Thyroid gland (tissue), 4 donors: ENCODE results near the gene MUS81. TPM values are rescaled to one million over a fixed set of nuclear protein-coding genes. Genes with fewer than 3 reads are reported as not detected.

Experiments
- DNase-seq, 2 donors: peaks; one replicate each; pipeline ENCODE4 v3.0.0-alpha.2; 2019
- H3K27ac ChIP-seq, 3 donors: fragments of 200-600 bp; sonication (generic); 1 replicate in 2 of 3; 2 replicates in 1 of 3; pipeline ENCODE4 v1.5.1; 2016 to 2019; ENCODE audit warnings: mild to moderate bottlenecking in 1 of 3, moderate library complexity in 1 of 3
- H3K27me3 ChIP-seq: fragments of 200-600 bp; sonication (generic); one replicate; pipeline ENCODE4 v1.5.1; 2019
- H3K36me3 ChIP-seq, 2 donors: fragments of 200-600 bp; sonication (generic); one replicate each; pipeline ENCODE4 v1.5.1; 2016 to 2019
- H3K4me1 ChIP-seq, 2 donors: fragments of 200-600 bp; sonication (generic); one replicate each; pipeline ENCODE4 v1.5.1; 2017 to 2019
- H3K4me3 ChIP-seq, 3 donors: fragments of 200-600 bp; sonication (generic); replicated peaks in 1 of 3; 1 replicate in 2 of 3; 2 replicates in 1 of 3; pipeline ENCODE4 v1.5.1; 2016; ENCODE audit warnings: mild to moderate bottlenecking in 1 of 3
- H3K9me3 ChIP-seq: fragments of 200-600 bp; sonication (generic); one replicate; pipeline ENCODE4 v1.5.1; 2017
- POLR2A ChIP-seq, 2 donors: fragments of 450-650 bp; IDR thresholded peaks; one replicate each; pipeline ENCODE4 v1.6.1; 2017; ENCODE audit warnings: antibody characterized with exemption in 2 of 2, mild to moderate bottlenecking in 2 of 2, moderate library complexity in 1 of 2
- WGBS, 2 donors: methylation state at CpG; one replicate each; pipeline ENCODE4 v1.1.5; 2017; 5-methylcytosine and 5-hydroxymethylcytosine counted together
- intact Hi-C: fragments of 100-400 bp; cut with DNase I; formaldehyde crosslinking; loops from one replicate; pipeline ENCODE4 v1.15.1; 2023
- total RNA-seq, 4 donors: library from RNA; depleted of rRNA; stranded (reverse); fragments of >200 nt; gene quantifications; one replicate each; pipeline ENCODE4 v1.2.3, GENCODE V29; 2016
- TF ChIP-seq, protein P1 (sequence below), 6 experiments: fragments of 200-600 bp in 3 of 6; fragments of 450-650 bp in 3 of 6; sonication (generic) in 3 of 6; IDR thresholded peaks; one replicate each; pipeline ENCODE4 v1.5.1; 2016 to 2019; ENCODE audit warnings: antibody characterized with exemption in 6 of 6, mild to moderate bottlenecking in 2 of 6, inconsistent platforms in 1 of 6, moderate library complexity in 1 of 6

Gene MUS81
- total RNA-seq, 4 donors from 2014 or later = 31.8 to 61.9 (median 42.5) TPM

DNA sequence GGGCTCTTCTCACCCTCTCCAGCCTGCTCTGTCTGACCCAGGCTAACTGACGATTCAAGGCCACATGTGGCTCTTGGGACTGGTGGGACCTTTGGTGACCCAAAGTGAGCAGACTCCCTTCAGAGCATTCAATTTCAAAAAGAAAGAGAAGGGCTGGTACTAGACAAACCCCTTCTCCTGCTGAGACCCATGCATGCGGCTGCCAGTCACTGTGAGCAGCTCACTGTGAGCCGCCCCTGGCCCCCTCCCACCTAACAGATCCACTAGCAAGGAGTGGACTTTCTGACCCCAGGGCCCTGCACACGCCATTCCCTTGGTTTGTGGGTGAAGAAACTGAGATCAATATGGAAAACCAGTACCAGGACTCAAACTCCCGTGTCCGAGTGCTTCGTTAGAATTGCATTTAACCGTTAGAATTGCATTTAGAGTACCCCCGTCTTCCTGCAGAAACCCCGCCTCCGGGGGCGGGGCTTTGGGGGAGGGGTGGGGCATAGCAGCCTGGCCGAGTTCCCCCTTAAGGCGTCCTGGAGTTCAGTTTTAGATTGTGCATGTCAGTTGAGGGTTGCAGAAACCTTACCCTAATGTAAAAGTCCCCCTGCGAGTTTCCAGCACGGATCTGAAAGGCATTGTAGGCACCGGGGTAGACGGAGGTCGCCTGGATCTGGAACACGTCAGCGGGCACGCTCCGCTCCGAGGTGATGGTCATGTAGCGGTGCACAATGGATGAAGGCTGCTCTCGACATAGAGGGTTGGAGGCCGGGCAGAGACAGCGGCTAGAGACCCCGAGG lies 7.2 kb downstream of the MUS81 start:
- DNase-seq = no peak
- no peaks in the 10 kb centered on the region for H3K9me3 ChIP-seq
- H3K4me3 ChIP-seq = no peak overlapping the region
- peaks cover 40 to 45% of the 10 kb centered on the region in 2 donors for H3K36me3 ChIP-seq
- no peak overlapping the region for H3K27ac ChIP-seq
- H3K27me3 ChIP-seq = no peaks in the 10 kb centered on the region
- 68 to 71% methylated on average over 29 of the region's 29 CpGs for WGBS, 2 donors
- intact Hi-C loops = no loop called here
- TF ChIP-seq, protein P1, sequence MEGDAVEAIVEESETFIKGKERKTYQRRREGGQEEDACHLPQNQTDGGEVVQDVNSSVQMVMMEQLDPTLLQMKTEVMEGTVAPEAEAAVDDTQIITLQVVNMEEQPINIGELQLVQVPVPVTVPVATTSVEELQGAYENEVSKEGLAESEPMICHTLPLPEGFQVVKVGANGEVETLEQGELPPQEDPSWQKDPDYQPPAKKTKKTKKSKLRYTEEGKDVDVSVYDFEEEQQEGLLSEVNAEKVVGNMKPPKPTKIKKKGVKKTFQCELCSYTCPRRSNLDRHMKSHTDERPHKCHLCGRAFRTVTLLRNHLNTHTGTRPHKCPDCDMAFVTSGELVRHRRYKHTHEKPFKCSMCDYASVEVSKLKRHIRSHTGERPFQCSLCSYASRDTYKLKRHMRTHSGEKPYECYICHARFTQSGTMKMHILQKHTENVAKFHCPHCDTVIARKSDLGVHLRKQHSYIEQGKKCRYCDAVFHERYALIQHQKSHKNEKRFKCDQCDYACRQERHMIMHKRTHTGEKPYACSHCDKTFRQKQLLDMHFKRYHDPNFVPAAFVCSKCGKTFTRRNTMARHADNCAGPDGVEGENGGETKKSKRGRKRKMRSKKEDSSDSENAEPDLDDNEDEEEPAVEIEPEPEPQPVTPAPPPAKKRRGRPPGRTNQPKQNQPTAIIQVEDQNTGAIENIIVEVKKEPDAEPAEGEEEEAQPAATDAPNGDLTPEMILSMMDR (IDR thresholded peaks at IDR 0.05) = no peak
- no peak for TF ChIP-seq POLR2A (IDR thresholded peaks at IDR 0.05)
- peaks cover 6 to 23% of the 10 kb centered on the region in 2 donors for H3K4me1 ChIP-seq

DNA sequence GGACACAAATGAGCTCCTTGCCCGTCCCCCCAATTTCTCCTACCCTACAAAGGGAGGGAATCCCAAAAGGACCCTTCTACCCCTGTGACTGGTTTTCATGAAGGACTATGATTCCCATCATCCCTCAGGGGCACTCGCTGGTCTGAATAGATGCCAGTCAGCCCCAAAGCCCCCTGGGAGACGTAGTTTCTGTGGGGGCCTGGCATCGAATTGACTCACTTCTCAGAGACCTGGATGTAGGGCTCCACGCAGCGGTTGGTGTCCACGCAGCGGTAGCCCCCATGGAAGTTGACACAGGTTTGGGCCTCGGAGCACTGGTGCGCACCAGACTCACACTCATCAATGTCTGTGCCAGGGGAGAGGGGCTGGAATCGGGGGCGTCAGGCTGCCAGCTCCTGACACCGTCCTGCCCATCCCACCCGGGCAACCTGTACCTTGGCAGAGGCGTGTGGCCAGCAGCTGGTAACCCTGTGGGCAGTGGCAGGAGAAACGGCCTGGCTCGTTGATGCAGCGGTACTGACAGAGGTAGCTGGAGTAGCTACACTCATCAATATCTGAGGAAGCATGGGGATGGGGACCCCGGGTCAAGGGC lies 7.9 kb downstream of the MUS81 start:
- intact Hi-C loops = no loop called here

DNA sequence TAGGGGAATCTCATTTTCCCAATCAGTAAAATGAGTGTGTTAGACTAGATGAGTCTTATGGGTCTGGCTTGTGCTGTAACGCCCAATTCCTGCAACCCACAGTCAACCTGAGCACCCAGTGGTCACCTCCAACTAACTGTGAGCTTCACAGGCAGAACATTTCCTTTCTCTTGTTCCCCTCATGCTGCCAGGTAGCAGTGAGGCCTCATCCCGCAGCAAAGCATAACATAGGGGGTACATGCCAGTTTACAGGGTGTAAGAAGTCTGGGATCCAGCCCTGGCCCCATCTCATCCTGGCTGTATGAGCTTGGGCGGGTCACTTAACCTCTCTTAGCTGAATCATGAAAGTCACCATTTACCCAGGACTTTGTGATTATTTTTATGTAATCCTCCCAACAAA lies 8.7 kb downstream of the MUS81 start:
- Histone ChIP-seq H3K4me1 (peaks cover 14 to 26% of the 10 kb centered on the region in 2 donors), H3K4me3 (no peak overlapping the region), H3K27me3 (no peaks in the 10 kb centered on the region), H3K27ac (no peak overlapping the region), H3K36me3 (peaks cover 33 to 36% of the 10 kb centered on the region in 2 donors), H3K9me3 (no peaks in the 10 kb centered on the region)
- 80 to 94% methylated on average over 3 of the region's 3 CpGs for WGBS, 2 donors
- TF ChIP-seq, protein P1 (IDR thresholded peaks at IDR 0.05) = no peak
- no peak for TF ChIP-seq POLR2A (IDR thresholded peaks at IDR 0.05)
- intact Hi-C loops = no loop called here
- DNase-seq = no peak

More for the DNA sequence above, 7.9 kb downstream of the MUS81 start:
- no peaks in the 10 kb centered on the region for H3K9me3 ChIP-seq
- H3K4me1 ChIP-seq = peaks cover 10 to 23% of the 10 kb centered on the region in 2 donors
- DNase-seq = no peak
- H3K27me3 ChIP-seq = no peaks in the 10 kb centered on the region
- 86 to 93% methylated on average over 13 to 18 of the region's 19 CpGs for WGBS, 2 donors
- TF ChIP-seq, protein P1 (IDR thresholded peaks at IDR 0.05) = no peak
- TF ChIP-seq POLR2A (IDR thresholded peaks at IDR 0.05) = no peak
- no peak overlapping the region for H3K27ac ChIP-seq
- no peak overlapping the region for H3K4me3 ChIP-seq
- peaks cover 40 to 43% of the 10 kb centered on the region in 2 donors for H3K36me3 ChIP-seq

DNA sequence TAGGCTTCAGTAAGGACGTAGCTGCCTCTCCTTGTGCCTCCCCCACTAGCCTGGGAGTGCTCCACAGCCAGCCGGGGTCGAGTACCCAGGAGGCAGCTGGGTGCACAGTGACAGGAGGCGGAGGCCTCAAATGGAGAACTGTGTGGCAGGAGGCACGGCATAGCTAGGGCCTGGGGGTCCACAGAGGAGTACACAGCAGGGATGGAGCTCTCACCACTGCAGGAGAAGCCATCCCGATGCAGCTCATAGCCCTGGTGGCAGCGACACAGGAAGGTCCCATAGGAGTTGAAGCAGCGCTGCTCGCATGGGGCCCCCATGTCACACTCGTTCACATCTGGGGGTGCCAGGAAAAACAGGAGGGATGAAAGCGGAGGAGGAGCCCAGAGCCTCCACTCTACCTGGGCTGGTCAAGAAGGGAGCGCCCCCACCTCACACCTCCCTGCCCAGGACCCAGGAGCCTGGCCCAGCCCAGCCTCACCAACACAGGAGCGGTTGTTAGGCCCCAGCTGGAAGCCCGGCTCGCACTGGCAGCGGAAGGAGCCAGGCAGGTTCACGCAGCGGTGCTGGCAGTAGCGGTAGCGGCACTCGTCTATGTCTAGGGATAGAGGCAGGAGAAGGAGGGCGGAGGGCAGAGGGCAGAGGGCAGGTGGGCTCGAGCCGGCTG lies 9.5 kb downstream of the MUS81 start:
- DNase-seq = no peak
- Histone ChIP-seq H3K27ac (no peak overlapping the region), H3K36me3 (peaks cover 24 to 27% of the 10 kb centered on the region in 2 donors), H3K4me3 (no peak overlapping the region), H3K4me1 (peaks cover 16 to 28% of the 10 kb centered on the region in 2 donors), H3K27me3 (no peaks in the 10 kb centered on the region), H3K9me3 (no peaks in the 10 kb centered on the region)
- 84 to 88% methylated on average over 22 to 24 of the region's 24 CpGs for WGBS, 2 donors
- no peak for TF ChIP-seq POLR2A (IDR thresholded peaks at IDR 0.05)
- TF ChIP-seq, protein P1 (IDR thresholded peaks at IDR 0.05) = no peak
- intact Hi-C loops = no loop called here
